CD14-positive monocyte (primary cell): Measurements from ENCODE around the gene SLC9C1. TPM values are rescaled to one million over a fixed set of nuclear protein-coding genes. Genes with fewer than 3 reads are reported as not detected.

Source experiments
- DNase-seq, 3 donors: peaks; one replicate each; pipeline ENCODE4 v3.0.0-alpha.2; 2011 to 2022
- H2AFZ ChIP-seq: 2 replicates; pipeline ENCODE4 v1.6.0; 2012; ENCODE audit warnings: mild to moderate bottlenecking, low read depth, low read length, inconsistent platforms; ENCODE audit not compliant: insufficient read depth, poor library complexity, severe bottlenecking
- H3K27ac ChIP-seq, 2 donors: 1 replicate in 1 of 2; 2 replicates in 1 of 2; pipeline ENCODE4 v1.5.1; 2012 to 2013; ENCODE audit warnings: low read length in 2 of 2, control low read depth in 1 of 2, inconsistent platforms in 1 of 2, low read depth in 1 of 2, mild to moderate bottlenecking in 1 of 2
- H3K27me3 ChIP-seq, 2 donors: one replicate each; pipeline versions ENCODE4 v1.6.0 to v1.6.1; 2011 to 2013; ENCODE audit warnings: low read length in 2 of 2; ENCODE audit not compliant: control insufficient read depth in 2 of 2, insufficient read depth in 2 of 2
- H3K36me3 ChIP-seq, 2 donors: replicated peaks in 1 of 2; 1 replicate in 1 of 2; 2 replicates in 1 of 2; pipeline versions ENCODE4 v1.5.1 to v1.6.1; 2012 to 2013; ENCODE audit warnings: low read length in 2 of 2, control low read depth in 1 of 2, inconsistent platforms in 1 of 2, mild to moderate bottlenecking in 1 of 2; ENCODE audit not compliant: insufficient read depth in 2 of 2, control insufficient read depth in 1 of 2
- H3K4me1 ChIP-seq, 2 donors: 1 replicate in 1 of 2; 2 replicates in 1 of 2; pipeline versions ENCODE4 v1.5.1 to v1.6.1; 2012 to 2013; ENCODE audit warnings: low read length in 2 of 2, control low read depth in 1 of 2, inconsistent platforms in 1 of 2, mild to moderate bottlenecking in 1 of 2, moderate library complexity in 1 of 2; ENCODE audit not compliant: insufficient read depth in 2 of 2, control insufficient read depth in 1 of 2
- H3K4me2 ChIP-seq: replicated peaks from 2 replicates; pipeline ENCODE3; 2012; ENCODE audit warnings: low read length, moderate library complexity, mild to moderate bottlenecking; ENCODE audit not compliant: poor library complexity, severe bottlenecking; ENCODE audit errors: extremely low read depth
- H3K4me3 ChIP-seq, 3 experiments: fragments of 200-600 bp in 1 of 3; sonication (generic) in 1 of 3; replicated peaks in 1 of 3; 1 replicate in 2 of 3; 2 replicates in 1 of 3; pipeline ENCODE4 v1.5.1; 2011 to 2013; ENCODE audit warnings: low read length in 3 of 3, mild to moderate bottlenecking in 3 of 3, control low read depth in 2 of 3, low read depth in 2 of 3, inconsistent platforms in 1 of 3, moderate library complexity in 1 of 3
- H3K79me2 ChIP-seq: 2 replicates; pipeline ENCODE4 v1.6.0; 2012; ENCODE audit warnings: mild to moderate bottlenecking, control low read depth, inconsistent platforms, low read length, moderate library complexity; ENCODE audit not compliant: insufficient read depth
- H3K9ac ChIP-seq: 2 replicates; pipeline ENCODE4 v1.6.0; 2017; ENCODE audit warnings: low read length, mild to moderate bottlenecking; ENCODE audit not compliant: insufficient read depth, poor library complexity, severe bottlenecking
- H3K9me3 ChIP-seq, 2 donors: replicated peaks in 1 of 2; 1 replicate in 1 of 2; 2 replicates in 1 of 2; pipeline versions ENCODE4 v1.5.1 to v1.6.1; 2012 to 2013; ENCODE audit warnings: low read length in 2 of 2, control low read depth in 1 of 2; ENCODE audit not compliant: control insufficient read depth in 1 of 2, insufficient read depth in 1 of 2
- H4K20me1 ChIP-seq: 2 replicates; pipeline ENCODE4 v1.6.0; 2012; ENCODE audit warnings: mild to moderate bottlenecking, low read length, control low read depth, moderate library complexity; ENCODE audit not compliant: insufficient read depth
- H3K27ac Mint-ChIP-seq, 7 donors: one replicate each; pipeline ENCODE4 v1.8.0; 2020; ENCODE audit warnings: mild to moderate bottlenecking in 7 of 7, mixed read lengths in 7 of 7, moderate library complexity in 6 of 7, inconsistent platforms in 2 of 7
- H3K27me3 Mint-ChIP-seq, 3 donors: one replicate each; pipeline ENCODE4 v1.8.0; 2021 to 2022; ENCODE audit warnings: low read depth in 3 of 3, mild to moderate bottlenecking in 3 of 3, mixed read lengths in 3 of 3, moderate library complexity in 3 of 3, inconsistent platforms in 1 of 3
- H3K36me3 Mint-ChIP-seq, 2 donors: one replicate each; pipeline ENCODE4 v1.8.0; 2020; ENCODE audit warnings: mixed read lengths in 2 of 2, inconsistent platforms in 1 of 2, mild to moderate bottlenecking in 1 of 2
- H3K4me1 Mint-ChIP-seq: one replicate; pipeline ENCODE4 v1.8.0; 2020; ENCODE audit warnings: mild to moderate bottlenecking, mixed read lengths
- H3K4me3 Mint-ChIP-seq, 2 donors: one replicate each; pipeline ENCODE4 v1.8.0; 2020; ENCODE audit warnings: mild to moderate bottlenecking in 2 of 2, mixed read lengths in 2 of 2, moderate library complexity in 1 of 2
- H3K9me3 Mint-ChIP-seq, 7 donors: one replicate each; pipeline ENCODE4 v1.8.0; 2020 to 2022; ENCODE audit warnings: mixed read lengths in 7 of 7, mild to moderate bottlenecking in 6 of 7, moderate library complexity in 6 of 7, inconsistent platforms in 2 of 7
- WGBS: methylation state at CpG from one replicate; pipeline ENCODE4 v1.1.5; 2013; ENCODE audit warnings: missing lambda C conversion rate; ENCODE audit not compliant: insufficient coverage; 5-methylcytosine and 5-hydroxymethylcytosine counted together
- intact Hi-C, 2 donors: fragments of 100-400 bp; cut with micrococcal nuclease; formaldehyde crosslinking; loops; one replicate each; pipeline versions ENCODE4 v1.15.0 to v1.15.1; 2023
- polyA plus RNA-seq, 3 donors: library from polyadenylated mRNA; depleted of rRNA in 1 of 3; unstranded in 2 of 3; stranded (reverse) in 1 of 3; fragments of 300-500 nt in 2 of 3; fragments of >200 nt in 1 of 3; fragmentation: Illumina TruSeq in 2 of 3; gene quantifications; 1 replicate in 2 of 3; 2 replicates in 1 of 3; pipeline ENCODE4 v1.2.3, GENCODE V29; 2012 to 2021
- TF ChIP-seq, protein P1 (sequence below): fragments of 200-600 bp; IDR thresholded peaks from one replicate; pipeline ENCODE4 v1.8.0; 2022; ENCODE audit warnings: antibody characterized with exemption, mild to moderate bottlenecking

The SLC9C1 gene
- polyA plus RNA-seq, 3 donors: not detected

DNA sequence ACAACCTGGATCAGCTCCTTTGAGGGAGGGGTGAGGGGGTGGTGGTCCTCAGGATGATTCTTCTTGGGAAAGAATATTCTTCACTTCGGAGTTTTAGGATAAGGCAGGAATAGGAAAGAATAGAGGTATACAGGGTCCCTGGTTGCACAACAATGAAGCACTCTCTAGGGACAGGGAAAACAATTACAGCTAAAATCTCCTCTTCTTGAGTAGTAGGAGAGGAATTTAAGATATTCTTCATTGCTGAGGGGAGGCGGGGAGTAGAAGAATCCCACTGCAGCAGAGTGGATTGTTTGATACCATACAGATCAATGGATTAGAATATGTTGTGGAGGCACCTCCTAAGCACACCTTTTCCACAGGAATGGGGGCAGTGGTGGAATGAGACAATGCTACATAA, 20.5 kb downstream of the SLC9C1 start:
- no peak overlapping the region for H2AFZ ChIP-seq
- H3K4me1 ChIP-seq: peaks cover 0 to 7% of the 10 kb centered on the region in 2 donors
- Mint-ChIP-seq H3K4me3 (no peak overlapping the region), H3K27me3 (no peaks in the 10 kb centered on the region), H3K27ac (no peak overlapping the region), H3K36me3 (no peaks in the 10 kb centered on the region), H3K9me3 (peaks cover 0 to 2% (median 0%) of the 10 kb centered on the region in 7 donors), H3K4me1 (peaks cover 7% of the 10 kb centered on the region)
- H4K20me1 ChIP-seq: no peaks in the 10 kb centered on the region
- H3K9ac ChIP-seq: no peak overlapping the region
- TF ChIP-seq, protein P1, sequence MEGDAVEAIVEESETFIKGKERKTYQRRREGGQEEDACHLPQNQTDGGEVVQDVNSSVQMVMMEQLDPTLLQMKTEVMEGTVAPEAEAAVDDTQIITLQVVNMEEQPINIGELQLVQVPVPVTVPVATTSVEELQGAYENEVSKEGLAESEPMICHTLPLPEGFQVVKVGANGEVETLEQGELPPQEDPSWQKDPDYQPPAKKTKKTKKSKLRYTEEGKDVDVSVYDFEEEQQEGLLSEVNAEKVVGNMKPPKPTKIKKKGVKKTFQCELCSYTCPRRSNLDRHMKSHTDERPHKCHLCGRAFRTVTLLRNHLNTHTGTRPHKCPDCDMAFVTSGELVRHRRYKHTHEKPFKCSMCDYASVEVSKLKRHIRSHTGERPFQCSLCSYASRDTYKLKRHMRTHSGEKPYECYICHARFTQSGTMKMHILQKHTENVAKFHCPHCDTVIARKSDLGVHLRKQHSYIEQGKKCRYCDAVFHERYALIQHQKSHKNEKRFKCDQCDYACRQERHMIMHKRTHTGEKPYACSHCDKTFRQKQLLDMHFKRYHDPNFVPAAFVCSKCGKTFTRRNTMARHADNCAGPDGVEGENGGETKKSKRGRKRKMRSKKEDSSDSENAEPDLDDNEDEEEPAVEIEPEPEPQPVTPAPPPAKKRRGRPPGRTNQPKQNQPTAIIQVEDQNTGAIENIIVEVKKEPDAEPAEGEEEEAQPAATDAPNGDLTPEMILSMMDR: no peak
- H3K27ac ChIP-seq: no peak overlapping the region
- DNase-seq: no peak
- no peak overlapping the region for H3K4me2 ChIP-seq
- no CpG with 5 or more reads among the region's 2 CpGs for WGBS
- no peaks in the 10 kb centered on the region for H3K36me3 ChIP-seq
- intact Hi-C loops: no loop called here
- no peaks in the 10 kb centered on the region for H3K9me3 ChIP-seq
- no peak overlapping the region for H3K4me3 ChIP-seq
- H3K27me3 ChIP-seq: no peaks in the 10 kb centered on the region
- no peaks in the 10 kb centered on the region for H3K79me2 ChIP-seq

DNA sequence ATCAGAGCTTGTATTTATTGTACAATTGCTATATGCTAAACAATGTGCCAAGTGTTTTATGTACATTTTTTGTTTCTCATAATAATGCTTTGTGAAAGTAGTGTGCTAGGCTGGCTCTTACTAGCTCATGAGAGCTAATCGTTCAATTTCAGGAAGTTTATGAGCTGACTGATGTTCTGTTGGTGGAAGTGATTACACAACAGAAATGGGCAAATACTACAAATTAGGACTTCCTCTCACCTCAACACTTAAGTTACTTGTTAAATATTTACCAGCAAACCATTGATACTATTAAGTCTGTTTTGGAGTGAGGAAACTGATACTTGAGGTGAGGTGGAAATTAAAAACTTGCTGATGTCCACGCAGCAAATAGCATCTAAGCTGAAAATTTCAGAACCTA, 32.3 kb downstream of the SLC9C1 start:
- Mint-ChIP-seq H3K4me3 (no peak overlapping the region), H3K27ac (no peak overlapping the region), H3K27me3 (peaks cover 1 to 2% (median 2%) of the 10 kb centered on the region in 3 donors), H3K9me3 (peaks cover 5 to 13% (median 7%) of the 10 kb centered on the region in 7 donors), H3K4me1 (peaks cover 7% of the 10 kb centered on the region), H3K36me3 (no peaks in the 10 kb centered on the region)
- H3K27ac ChIP-seq: no peak overlapping the region
- H3K79me2 ChIP-seq: no peaks in the 10 kb centered on the region
- no peaks in the 10 kb centered on the region for H3K36me3 ChIP-seq
- H2AFZ ChIP-seq: no peak overlapping the region
- TF ChIP-seq, protein P1: no peak
- H3K4me1 ChIP-seq: peaks cover 5 to 6% of the 10 kb centered on the region in 2 donors
- H4K20me1 ChIP-seq: no peaks in the 10 kb centered on the region
- no peak overlapping the region for H3K9ac ChIP-seq
- no peaks in the 10 kb centered on the region for H3K9me3 ChIP-seq
- DNase-seq: peak; percentile 35 to 51 (median 45)
- no peak overlapping the region for H3K4me3 ChIP-seq
- WGBS: 100% methylated on average over 1 of the region's 2 CpGs
- H3K4me2 ChIP-seq: no peak overlapping the region
- no peaks in the 10 kb centered on the region for H3K27me3 ChIP-seq
- intact Hi-C loops: no loop called here
